C4-2B (cell line): ENCODE data around the gene UBASH3B.

Experiments used
- CTCF ChIP-seq: fragments of 450-650 bp; conservative IDR thresholded peaks from 2 replicates; pipeline ENCODE4 v1.5.1; 2017; ENCODE audit warnings: mild to moderate bottlenecking
- ZFX ChIP-seq: fragments of 450-650 bp; IDR thresholded peaks from 2 replicates; pipeline ENCODE4 v1.6.1; 2017

- no peak for TF ChIP-seq CTCF
- no peak for TF ChIP-seq ZFX
Observed at GRCh38 chr11:122645847-122646246, 9.7 kb upstream of the UBASH3B start.
